ENCODE measurements around the gene ODF4. TPM values are rescaled to one million over a fixed set of nuclear protein-coding genes. Genes with fewer than 3 reads are reported as not detected.
A peak's percentile ranks its signal among the peaks of the same experiment; 100 is the strongest.

The ODF4 gene
- total and polyA plus RNA-seq, 2 of the 13 experiments (the other 11 are each of a cell fraction or from before 2014, with no cell fraction given) = not detected

DNA sequence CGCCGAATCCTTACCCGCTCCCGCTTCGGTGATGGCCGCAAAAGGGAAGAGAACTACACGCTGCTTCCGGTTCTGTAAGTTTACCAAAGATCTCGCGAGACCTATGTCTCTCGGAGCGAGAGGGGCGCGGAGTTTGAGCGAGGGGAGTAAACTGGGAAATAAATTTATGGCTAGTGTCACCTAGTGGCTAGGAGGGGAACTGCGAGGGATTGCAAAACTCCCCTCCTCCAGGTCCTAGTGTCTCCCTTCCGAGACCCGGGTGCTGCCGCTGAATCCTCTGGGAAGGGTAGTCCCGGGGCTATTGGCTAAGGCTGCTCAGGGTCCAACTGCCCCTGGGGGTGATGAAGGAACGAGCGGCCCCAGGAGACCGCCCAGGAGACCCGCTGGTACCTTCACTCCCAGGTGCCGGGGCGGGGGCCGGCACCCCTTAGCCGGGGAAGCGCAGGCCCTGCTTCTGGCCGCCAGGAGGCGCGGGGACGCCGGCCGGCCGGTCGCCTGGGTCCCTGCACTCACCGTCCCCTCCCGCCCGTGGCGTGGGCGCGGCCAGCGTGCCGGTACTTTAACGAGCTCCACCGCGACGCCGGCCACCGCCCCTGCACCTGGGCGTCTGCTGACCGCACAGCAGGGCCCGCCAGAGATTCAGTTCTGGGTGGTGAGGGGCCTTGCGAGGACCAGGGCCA, 43.6 kb downstream of the ODF4 start, which contains the start of gene RPL26 (continued):
- TF ChIP-seq, protein P1, sequence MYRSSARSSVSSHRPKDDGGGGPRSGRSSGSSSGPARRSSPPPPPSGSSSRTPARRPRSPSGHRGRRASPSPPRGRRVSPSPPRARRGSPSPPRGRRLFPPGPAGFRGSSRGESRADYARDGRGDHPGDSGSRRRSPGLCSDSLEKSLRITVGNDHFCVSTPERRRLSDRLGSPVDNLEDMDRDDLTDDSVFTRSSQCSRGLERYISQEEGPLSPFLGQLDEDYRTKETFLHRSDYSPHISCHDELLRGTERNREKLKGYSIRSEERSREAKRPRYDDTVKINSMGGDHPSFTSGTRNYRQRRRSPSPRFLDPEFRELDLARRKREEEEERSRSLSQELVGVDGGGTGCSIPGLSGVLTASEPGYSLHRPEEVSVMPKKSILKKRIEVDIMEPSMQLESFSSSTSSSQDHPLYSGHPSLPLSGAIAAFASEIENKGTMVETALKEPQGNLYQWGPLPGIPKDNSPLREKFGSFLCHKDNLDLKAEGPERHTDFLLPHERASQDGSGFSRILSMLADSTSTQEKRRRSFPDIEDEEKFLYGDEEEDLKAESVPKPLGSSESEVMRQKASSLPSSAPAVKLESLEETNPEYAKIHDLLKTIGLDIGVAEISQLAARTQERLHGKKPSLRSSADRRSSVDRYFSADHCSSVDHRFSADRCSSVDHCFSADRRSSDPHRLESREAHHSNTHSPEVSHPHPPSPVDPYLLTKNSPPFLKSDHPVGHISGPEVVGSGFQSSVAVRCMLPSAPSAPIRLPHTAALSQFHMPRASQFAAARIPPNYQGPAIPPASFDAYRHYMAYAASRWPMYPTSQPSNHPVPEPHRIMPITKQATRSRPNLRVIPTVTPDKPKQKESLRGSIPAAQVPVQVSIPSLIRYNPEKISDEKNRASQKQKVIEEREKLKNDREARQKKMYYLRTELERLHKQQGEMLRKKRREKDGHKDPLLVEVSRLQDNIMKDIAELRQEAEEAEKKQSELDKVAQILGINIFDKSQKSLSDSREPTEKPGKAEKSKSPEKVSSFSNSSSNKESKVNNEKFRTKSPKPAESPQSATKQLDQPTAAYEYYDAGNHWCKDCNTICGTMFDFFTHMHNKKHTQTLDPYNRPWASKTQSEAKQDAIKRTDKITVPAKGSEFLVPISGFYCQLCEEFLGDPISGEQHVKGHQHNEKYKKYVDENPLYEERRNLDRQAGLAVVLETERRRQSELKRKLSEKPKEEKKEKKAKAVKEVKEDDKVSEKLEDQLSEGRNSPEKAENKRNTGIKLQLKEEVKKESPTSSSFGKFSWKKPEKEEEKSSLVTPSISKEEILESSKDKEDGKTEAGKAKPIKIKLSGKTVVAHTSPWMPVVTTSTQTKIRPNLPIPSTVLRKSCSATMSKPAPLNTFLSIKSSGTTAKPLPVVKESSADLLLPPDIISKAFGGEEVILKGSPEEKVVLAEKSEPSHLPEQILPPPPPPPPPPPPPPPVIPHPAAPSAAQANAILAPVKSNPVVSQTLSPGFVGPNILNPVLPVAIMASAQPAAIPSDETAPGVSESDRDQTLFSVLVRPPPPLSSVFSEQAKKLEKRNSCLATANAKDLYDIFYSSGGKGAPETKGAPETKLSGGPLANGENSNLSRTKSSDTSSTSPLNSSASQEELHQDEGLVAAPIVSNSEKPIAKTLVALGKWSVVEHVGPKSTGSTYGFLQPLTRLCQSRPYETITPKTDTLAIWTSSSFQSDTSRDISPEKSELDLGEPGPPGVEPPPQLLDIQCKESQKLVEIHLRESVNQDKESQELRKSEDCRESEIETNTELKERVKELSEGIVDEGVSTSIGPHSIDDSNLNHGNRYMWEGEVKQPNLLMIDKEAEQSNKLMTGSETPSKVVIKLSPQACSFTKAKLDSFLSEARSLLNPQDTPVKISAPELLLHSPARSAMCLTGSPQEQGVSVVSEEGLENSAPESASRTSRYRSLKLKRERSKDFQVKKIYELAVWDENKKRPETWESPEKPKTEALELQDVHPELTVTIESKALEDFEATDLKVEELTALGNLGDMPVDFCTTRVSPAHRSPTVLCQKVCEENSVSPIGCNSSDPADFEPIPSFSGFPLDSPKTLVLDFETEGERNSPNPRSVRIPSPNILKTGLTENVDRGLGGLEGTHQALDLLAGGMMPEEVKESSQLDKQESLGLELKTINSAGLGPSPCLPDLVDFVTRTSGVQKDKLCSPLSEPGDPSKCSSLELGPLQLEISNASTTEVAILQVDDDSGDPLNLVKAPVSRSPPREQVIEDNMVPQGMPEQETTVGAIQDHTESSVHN (CRISPR knock-in tag; IDR thresholded peaks at IDR 0.05) = no peak
- TF ChIP-seq, protein P2, sequence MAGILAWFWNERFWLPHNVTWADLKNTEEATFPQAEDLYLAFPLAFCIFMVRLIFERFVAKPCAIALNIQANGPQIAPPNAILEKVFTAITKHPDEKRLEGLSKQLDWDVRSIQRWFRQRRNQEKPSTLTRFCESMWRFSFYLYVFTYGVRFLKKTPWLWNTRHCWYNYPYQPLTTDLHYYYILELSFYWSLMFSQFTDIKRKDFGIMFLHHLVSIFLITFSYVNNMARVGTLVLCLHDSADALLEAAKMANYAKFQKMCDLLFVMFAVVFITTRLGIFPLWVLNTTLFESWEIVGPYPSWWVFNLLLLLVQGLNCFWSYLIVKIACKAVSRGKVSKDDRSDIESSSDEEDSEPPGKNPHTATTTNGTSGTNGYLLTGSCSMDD (CRISPR knock-in tag; IDR thresholded peaks at IDR 0.05) = no peak
- 0 out of 2 replicates have a peak, but pooled peaks have one; percentile 18 for TF ChIP-seq ZNF292 (CRISPR knock-in tag; IDR thresholded peaks at IDR 0.05; ENCODE audit: borderline replicate concordance, low read depth)
- no peak for TF ChIP-seq ZNF569 (CRISPR knock-in tag; IDR thresholded peaks at IDR 0.05; ENCODE audit: borderline replicate concordance)
- no peak for TF ChIP-seq ZNF7 (CRISPR knock-in tag; IDR thresholded peaks at IDR 0.05)
- TF ChIP-seq ZNF121 (CRISPR knock-in tag; IDR thresholded peaks at IDR 0.05) = no peak
- peak; percentile 5; the same call in 1 of the 2 replicates for TF ChIP-seq ZNF629 (CRISPR knock-in tag; conservative IDR thresholded peaks at IDR 0.05)
- TF ChIP-seq ZNF446 (CRISPR knock-in tag; IDR thresholded peaks at IDR 0.05) = no peak
- TF ChIP-seq ZNF251 (CRISPR knock-in tag; IDR thresholded peaks at IDR 0.05) = no peak
- peak; percentile 55; the same call in 1 of the 2 replicates for TF ChIP-seq ZNF607 (CRISPR knock-in tag; IDR thresholded peaks at IDR 0.05; ENCODE audit: borderline replicate concordance)
- no peak for TF ChIP-seq KLF15 (CRISPR knock-in tag; IDR thresholded peaks at IDR 0.05; ENCODE audit: borderline replicate concordance)
- no peak for TF ChIP-seq NPAS2 (CRISPR knock-in tag; IDR thresholded peaks at IDR 0.05; ENCODE audit: borderline replicate concordance)
- TF ChIP-seq PHF20 (CRISPR knock-in tag; IDR thresholded peaks at IDR 0.05) = peak; percentile 90
- TF ChIP-seq NFKBIZ (CRISPR knock-in tag; IDR thresholded peaks at IDR 0.05) = 0 out of 2 replicates have a peak, but pooled peaks have one; percentile 56
- peak; percentile 90 for TF ChIP-seq IRF2 (CRISPR knock-in tag; IDR thresholded peaks at IDR 0.05)
- no peak for TF ChIP-seq NONO (IDR thresholded peaks at IDR 0.05)
- TF ChIP-seq NONO (CRISPR knock-in tag; conservative IDR thresholded peaks at IDR 0.05) = peak; percentile 94
- TF ChIP-seq SP2 (CRISPR knock-in tag; IDR thresholded peaks at IDR 0.05) = 0 out of 2 replicates have a peak, but pooled peaks have one; percentile 15
- peak; percentile 36 for TF ChIP-seq BCL6 (CRISPR knock-in tag; IDR thresholded peaks at IDR 0.05)
- no peak for TF ChIP-seq RFXANK (CRISPR knock-in tag; IDR thresholded peaks at IDR 0.05)
- no peak; the same call in 1 of the 2 replicates for TF ChIP-seq ZNF850 (CRISPR knock-in tag; conservative IDR thresholded peaks at IDR 0.05)
- TF ChIP-seq MTA1 (CRISPR knock-in tag; IDR thresholded peaks at IDR 0.05; ENCODE audit: borderline replicate concordance) = peak; percentile 83; the same call in 1 of the 2 replicates
- 0 out of 2 replicates have a peak, but pooled peaks have one; percentile 19 for TF ChIP-seq SATB2 (CRISPR knock-in tag; IDR thresholded peaks at IDR 0.05)
